Endothelial cell (in vitro differentiated cells): Measurements from ENCODE around the gene GNGT2. TPM values are rescaled to one million over a fixed set of nuclear protein-coding genes. Genes with fewer than 3 reads are reported as not detected.
"Not testable (repeated sequence)": the region's sequence is repeated elsewhere in the genome, so short reads cannot be mapped to it uniquely, and the experiment has no call there.

Source experiments
- DNase-seq: peaks from one replicate; pipeline ENCODE4 v3.0.0; 2021; ENCODE audit warnings: low spot score
- H3K27ac Mint-ChIP-seq: one replicate; pipeline ENCODE4 v1.8.0; 2021; ENCODE audit warnings: mixed read lengths, inconsistent platforms; ENCODE audit not compliant: unreplicated experiment
- H3K27me3 Mint-ChIP-seq: one replicate; pipeline ENCODE4 v1.8.0; 2021; ENCODE audit warnings: mild to moderate bottlenecking, moderate library complexity, mixed read lengths, inconsistent platforms; ENCODE audit not compliant: unreplicated experiment
- H3K36me3 Mint-ChIP-seq: one replicate; pipeline ENCODE4 v1.8.0; 2021; ENCODE audit warnings: mild to moderate bottlenecking, low read depth, mixed read lengths, inconsistent platforms; ENCODE audit not compliant: unreplicated experiment
- H3K4me1 Mint-ChIP-seq: one replicate; pipeline ENCODE4 v1.8.0; 2021; ENCODE audit warnings: mild to moderate bottlenecking, mixed read lengths, inconsistent platforms; ENCODE audit not compliant: unreplicated experiment
- H3K4me3 Mint-ChIP-seq: one replicate; pipeline ENCODE4 v1.8.0; 2021; ENCODE audit warnings: mild to moderate bottlenecking, mixed read lengths, inconsistent platforms; ENCODE audit not compliant: unreplicated experiment
- H3K9me3 Mint-ChIP-seq: one replicate; pipeline ENCODE4 v1.8.0; 2021; ENCODE audit warnings: mixed read lengths, inconsistent platforms; ENCODE audit not compliant: unreplicated experiment
- CTCF ChIP-seq: fragments of 200-600 bp; sonication (generic); IDR thresholded peaks from one replicate; pipeline ENCODE4 v1.5.0; 2021; ENCODE audit warnings: antibody characterized with exemption; ENCODE audit not compliant: unreplicated experiment
- total RNA-seq: library from RNA; stranded (reverse); fragmentation: NEBNext Ultra II Directional; extraction: Animal tissue kit (Norgen Biotek cat#: 25700); gene quantifications from one replicate; pipeline ENCODE4 v1.2.1, GENCODE V29; 2021; ENCODE audit not compliant: unreplicated experiment

The GNGT2 gene
- total RNA-seq, 1 donor from 2014 or later = 2.1 TPM

- Mint-ChIP-seq H3K27ac (no peak overlapping the region), H3K4me1 (no peaks in the 10 kb centered on the region), H3K36me3 (peaks cover 16% of the 10 kb centered on the region), H3K4me3 (no peak overlapping the region), H3K27me3 (no peaks in the 10 kb centered on the region), H3K9me3 (peaks cover 9% of the 10 kb centered on the region)
- TF ChIP-seq CTCF = no peak
- DNase-seq = no peak
Observed at GRCh38 chr17:49183801-49184200, 26.6 kb downstream of the GNGT2 start.

DNA sequence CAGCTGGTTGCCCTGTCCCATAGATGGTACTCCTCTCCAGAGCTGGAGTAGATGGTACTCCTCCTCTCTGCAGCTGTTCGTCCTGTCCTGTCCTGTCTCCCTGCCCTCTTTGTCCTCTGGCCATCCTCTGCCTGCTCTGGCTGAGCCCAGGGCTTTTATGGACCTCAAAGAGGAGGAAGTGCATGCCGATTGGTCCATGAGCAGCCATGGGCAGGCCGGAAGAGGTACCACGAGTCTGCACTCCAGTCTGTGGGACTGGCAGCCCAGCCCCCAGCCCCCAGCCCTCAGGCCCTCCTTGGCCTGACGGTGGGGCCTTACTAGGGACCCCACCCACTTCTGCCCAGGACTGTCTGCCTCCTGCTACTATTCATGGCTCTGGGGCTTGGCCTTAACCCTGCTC is 27.0 kb downstream of the GNGT2 start:
- DNase-seq = no peak
- Mint-ChIP-seq H3K27ac (no peak overlapping the region), H3K36me3 (peaks cover 16% of the 10 kb centered on the region), H3K4me3 (no peak overlapping the region), H3K9me3 (peaks cover 9% of the 10 kb centered on the region), H3K27me3 (no peaks in the 10 kb centered on the region), H3K4me1 (no peaks in the 10 kb centered on the region)
- no peak for TF ChIP-seq CTCF

DNA sequence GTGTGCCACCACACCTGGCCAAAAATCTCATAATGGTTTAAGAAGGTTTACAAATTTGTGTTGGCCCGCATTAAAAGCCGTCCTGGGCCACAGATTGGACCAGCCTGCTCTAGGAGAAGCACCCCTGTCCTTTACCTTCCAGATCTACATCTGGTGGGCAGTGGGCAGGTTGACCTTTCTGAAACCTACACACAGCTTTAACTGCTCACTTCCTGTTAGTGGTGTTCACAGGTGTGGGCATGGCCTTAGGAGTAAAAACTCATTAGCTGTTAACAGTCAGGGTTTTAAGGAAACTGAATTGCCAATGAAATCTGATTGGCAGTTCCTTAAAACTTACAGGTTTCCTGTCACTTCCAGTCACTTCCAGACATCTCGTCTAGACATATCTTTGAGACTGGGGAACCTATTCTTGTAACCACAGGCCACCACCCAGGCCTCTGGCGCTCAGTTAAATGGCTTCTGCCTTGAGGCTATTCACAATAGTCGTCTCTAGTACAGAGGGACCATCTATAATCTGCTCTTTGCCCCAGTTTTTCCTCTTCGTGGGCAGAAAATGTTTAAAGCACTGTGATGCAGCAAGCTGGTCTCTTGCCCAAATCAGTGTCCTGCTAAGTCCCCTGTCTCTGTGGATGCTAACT is 29.3 kb downstream of the GNGT2 start:
- Mint-ChIP-seq H3K36me3 (peaks cover 13% of the 10 kb centered on the region), H3K9me3 (peaks cover 15% of the 10 kb centered on the region), H3K4me3 (no peak overlapping the region), H3K4me1 (no peaks in the 10 kb centered on the region), H3K27me3 (no peaks in the 10 kb centered on the region), H3K27ac (no peak overlapping the region)
- TF ChIP-seq CTCF = no peak
- DNase-seq = no peak

- H3K27me3 Mint-ChIP-seq = peaks cover 1% of the 10 kb centered on the region
Observed at GRCh38 chr17:49180303-49180702, 30.1 kb downstream of the GNGT2 start.

GRCh38 chr17:49175978-49176377 is 34.4 kb downstream of the GNGT2 start:
- not testable (repeated sequence) for DNase-seq, H3K27ac Mint-ChIP-seq, H3K4me3 Mint-ChIP-seq, H3K4me1 Mint-ChIP-seq, H3K36me3 Mint-ChIP-seq, H3K27me3 Mint-ChIP-seq
- peaks cover 21% of the 10 kb centered on the region for H3K9me3 Mint-ChIP-seq

More at GRCh38 chr17:49180303-49180702, 30.1 kb downstream of the GNGT2 start:
- Mint-ChIP-seq H3K36me3 (peaks cover 11% of the 10 kb centered on the region), H3K4me1 (no peaks in the 10 kb centered on the region), H3K27ac (no peak overlapping the region), H3K4me3 (no peak overlapping the region), H3K9me3 (peaks cover 21% of the 10 kb centered on the region)
- TF ChIP-seq CTCF = peak; percentile 69
- DNase-seq = peak; percentile 49

GRCh38 chr17:49170711-49171110 is 39.7 kb downstream of the GNGT2 start:
- not testable (repeated sequence) for H3K4me3 Mint-ChIP-seq, H3K4me1 Mint-ChIP-seq, H3K27ac Mint-ChIP-seq, H3K27me3 Mint-ChIP-seq, DNase-seq, H3K36me3 Mint-ChIP-seq
- peaks cover 11% of the 10 kb centered on the region for H3K9me3 Mint-ChIP-seq
